ENCODE data around the gene FAM13C. TPM values are rescaled to one million over a fixed set of nuclear protein-coding genes. Genes with fewer than 3 reads are reported as not detected.

Gene FAM13C
- polyA plus RNA-seq, 4 donors, result 1.1 to 3.3 (median 3.0) TPM; not detected in 1

- H3K36me3 ChIP-seq (ENCODE audit: control insufficient read depth in 3 of 3, insufficient read depth in 2 of 3, low read depth in 1 of 3, low read length in 3 of 3), result peaks cover 0 to 2% (median 0%) of the 10 kb centered on the region in 3 donors
- no peak for FAIRE-seq
- H3K9me3 ChIP-seq (ENCODE audit: control insufficient read depth in 2 of 2, insufficient read depth in 1 of 2, low read depth in 1 of 2, low read length in 1 of 2), result no peaks in the 10 kb centered on the region
- no peaks in the 10 kb centered on the region for H3K27me3 ChIP-seq (ENCODE audit: control insufficient read depth in 3 of 3, insufficient read depth in 3 of 3, low read length in 3 of 3)
- 55 to 74% (median 61%) methylated on average over 4 to 5 of the region's 5 CpGs for WGBS, 3 donors
- no peak overlapping the region for H3K27ac ChIP-seq (ENCODE audit: low read depth in 1 of 3, low read length in 2 of 3)
- no peaks in the 10 kb centered on the region for H3K4me1 ChIP-seq (ENCODE audit: control insufficient read depth in 3 of 3, insufficient read depth in 2 of 3, low read depth in 1 of 3, low read length in 2 of 3)
- DNase-seq, result no peak
- no peak overlapping the region for H3K4me3 ChIP-seq (ENCODE audit: low read depth in 1 of 3, low read length in 3 of 3)
These were observed 97.2 kb downstream of the FAM13C start for GRCh38 chr10:59265141-59265540.

GRCh38 chr10:59258890-59259289, 103.5 kb downstream of the FAM13C start:
- WGBS, 3 donors, result 89 to 97% (median 96%) methylated on average over 1 of the region's 1 CpG
- DNase-seq (no peak), FAIRE-seq (no peak)
- no peaks in the 10 kb centered on the region for H3K36me3 ChIP-seq (ENCODE audit: control insufficient read depth in 3 of 3, insufficient read depth in 2 of 3, low read depth in 1 of 3, low read length in 3 of 3)
- no peaks in the 10 kb centered on the region for H3K4me1 ChIP-seq (ENCODE audit: control insufficient read depth in 3 of 3, insufficient read depth in 2 of 3, low read depth in 1 of 3, low read length in 2 of 3)
- no peaks in the 10 kb centered on the region for H3K27me3 ChIP-seq (ENCODE audit: control insufficient read depth in 3 of 3, insufficient read depth in 3 of 3, low read length in 3 of 3)
- no peak overlapping the region for H3K27ac ChIP-seq (ENCODE audit: low read depth in 1 of 3, low read length in 2 of 3)
- H3K9me3 ChIP-seq (ENCODE audit: control insufficient read depth in 2 of 2, insufficient read depth in 1 of 2, low read depth in 1 of 2, low read length in 1 of 2), result no peaks in the 10 kb centered on the region
- H3K4me3 ChIP-seq (ENCODE audit: low read depth in 1 of 3, low read length in 3 of 3), result no peak overlapping the region

GRCh38 chr10:59257224-59257623, 105.1 kb downstream of the FAM13C start:
- Histone ChIP-seq H3K27me3 (ENCODE audit: control insufficient read depth in 3 of 3, insufficient read depth in 3 of 3, low read length in 3 of 3) (no peaks in the 10 kb centered on the region), H3K36me3 (ENCODE audit: control insufficient read depth in 3 of 3, insufficient read depth in 2 of 3, low read depth in 1 of 3, low read length in 3 of 3) (no peaks in the 10 kb centered on the region), H3K4me1 (ENCODE audit: control insufficient read depth in 3 of 3, insufficient read depth in 2 of 3, low read depth in 1 of 3, low read length in 2 of 3) (no peaks in the 10 kb centered on the region), H3K9me3 (ENCODE audit: control insufficient read depth in 2 of 2, insufficient read depth in 1 of 2, low read depth in 1 of 2, low read length in 1 of 2) (no peaks in the 10 kb centered on the region), H3K4me3 (ENCODE audit: low read depth in 1 of 3, low read length in 3 of 3) (no peak overlapping the region), H3K27ac (ENCODE audit: low read depth in 1 of 3, low read length in 2 of 3) (no peak overlapping the region)
- 92 to 100% (median 95%) methylated on average over 1 of the region's 1 CpG for WGBS, 3 donors
- no peak for FAIRE-seq
- DNase-seq, result no peak

- Histone ChIP-seq H3K4me3 (ENCODE audit: low read depth in 1 of 3, low read length in 3 of 3) (no peak overlapping the region), H3K36me3 (ENCODE audit: control insufficient read depth in 3 of 3, insufficient read depth in 2 of 3, low read depth in 1 of 3, low read length in 3 of 3) (peaks cover 0 to 2% (median under 1%) of the 10 kb centered on the region in 3 donors), H3K9me3 (ENCODE audit: control insufficient read depth in 2 of 2, insufficient read depth in 1 of 2, low read depth in 1 of 2, low read length in 1 of 2) (no peaks in the 10 kb centered on the region), H3K4me1 (ENCODE audit: control insufficient read depth in 3 of 3, insufficient read depth in 2 of 3, low read depth in 1 of 3, low read length in 2 of 3) (no peaks in the 10 kb centered on the region), H3K27me3 (ENCODE audit: control insufficient read depth in 3 of 3, insufficient read depth in 3 of 3, low read length in 3 of 3) (no peaks in the 10 kb centered on the region), H3K27ac (ENCODE audit: low read depth in 1 of 3, low read length in 2 of 3) (no peak overlapping the region)
- 96 to 97% (median 97%) methylated on average over 1 of the region's 1 CpG for WGBS, 3 donors
- FAIRE-seq (no peak), DNase-seq (no peak)
These were observed 106.9 kb downstream of the FAM13C start for GRCh38 chr10:59255463-59255862.

GRCh38 chr10:59252491-59252890, 109.9 kb downstream of the FAM13C start:
- FAIRE-seq (no peak), DNase-seq (no peak)
- H3K36me3 ChIP-seq (ENCODE audit: control insufficient read depth in 3 of 3, insufficient read depth in 2 of 3, low read depth in 1 of 3, low read length in 3 of 3), result peaks cover 2 to 3% (median 2%) of the 10 kb centered on the region in 3 donors
- no peak overlapping the region for H3K27ac ChIP-seq (ENCODE audit: low read depth in 1 of 3, low read length in 2 of 3)
- no peak overlapping the region for H3K4me3 ChIP-seq (ENCODE audit: low read depth in 1 of 3, low read length in 3 of 3)
- no peaks in the 10 kb centered on the region for H3K9me3 ChIP-seq (ENCODE audit: control insufficient read depth in 2 of 2, insufficient read depth in 1 of 2, low read depth in 1 of 2, low read length in 1 of 2)
- H3K27me3 ChIP-seq (ENCODE audit: control insufficient read depth in 3 of 3, insufficient read depth in 3 of 3, low read length in 3 of 3), result no peaks in the 10 kb centered on the region
- no peaks in the 10 kb centered on the region for H3K4me1 ChIP-seq (ENCODE audit: control insufficient read depth in 3 of 3, insufficient read depth in 2 of 3, low read depth in 1 of 3, low read length in 2 of 3)

GRCh38 chr10:59245686-59246085, 116.7 kb downstream of the FAM13C start:
- no peak for FAIRE-seq
- no peak for DNase-seq
- Histone ChIP-seq H3K36me3 (ENCODE audit: control insufficient read depth in 3 of 3, insufficient read depth in 2 of 3, low read depth in 1 of 3, low read length in 3 of 3) (peaks cover 3 to 7% (median 5%) of the 10 kb centered on the region in 3 donors), H3K27me3 (ENCODE audit: control insufficient read depth in 3 of 3, insufficient read depth in 3 of 3, low read length in 3 of 3) (no peaks in the 10 kb centered on the region), H3K4me3 (ENCODE audit: low read depth in 1 of 3, low read length in 3 of 3) (no peak overlapping the region), H3K27ac (ENCODE audit: low read depth in 1 of 3, low read length in 2 of 3) (no peak overlapping the region), H3K9me3 (ENCODE audit: control insufficient read depth in 2 of 2, insufficient read depth in 1 of 2, low read depth in 1 of 2, low read length in 1 of 2) (no peaks in the 10 kb centered on the region), H3K4me1 (ENCODE audit: control insufficient read depth in 3 of 3, insufficient read depth in 2 of 3, low read depth in 1 of 3, low read length in 2 of 3) (no peaks in the 10 kb centered on the region)
- 61 to 64% (median 64%) methylated on average over 1 of the region's 1 CpG for WGBS, 3 donors

- H3K27ac ChIP-seq (ENCODE audit: low read depth in 1 of 3, low read length in 2 of 3), result no peak overlapping the region
- no peaks in the 10 kb centered on the region for H3K4me1 ChIP-seq (ENCODE audit: control insufficient read depth in 3 of 3, insufficient read depth in 2 of 3, low read depth in 1 of 3, low read length in 2 of 3)
- no peaks in the 10 kb centered on the region for H3K9me3 ChIP-seq (ENCODE audit: control insufficient read depth in 2 of 2, insufficient read depth in 1 of 2, low read depth in 1 of 2, low read length in 1 of 2)
- DNase-seq (no peak), FAIRE-seq (no peak)
- peaks cover 3 to 7% (median 3%) of the 10 kb centered on the region in 3 donors for H3K36me3 ChIP-seq (ENCODE audit: control insufficient read depth in 3 of 3, insufficient read depth in 2 of 3, low read depth in 1 of 3, low read length in 3 of 3)
- 94 to 95% (median 95%) methylated on average over 1 of the region's 1 CpG for WGBS, 3 donors
- H3K27me3 ChIP-seq (ENCODE audit: control insufficient read depth in 3 of 3, insufficient read depth in 3 of 3, low read length in 3 of 3), result no peaks in the 10 kb centered on the region
- no peak overlapping the region for H3K4me3 ChIP-seq (ENCODE audit: low read depth in 1 of 3, low read length in 3 of 3)
These were observed 117.5 kb downstream of the FAM13C start for GRCh38 chr10:59244871-59245270.

GRCh38 chr10:59243611-59244195, 118.6 kb downstream of the FAM13C start:
- Histone ChIP-seq H3K4me3 (ENCODE audit: low read depth in 1 of 3, low read length in 3 of 3) (no peak overlapping the region), H3K27me3 (ENCODE audit: control insufficient read depth in 3 of 3, insufficient read depth in 3 of 3, low read length in 3 of 3) (no peaks in the 10 kb centered on the region), H3K4me1 (ENCODE audit: control insufficient read depth in 3 of 3, insufficient read depth in 2 of 3, low read depth in 1 of 3, low read length in 2 of 3) (no peaks in the 10 kb centered on the region), H3K9me3 (ENCODE audit: control insufficient read depth in 2 of 2, insufficient read depth in 1 of 2, low read depth in 1 of 2, low read length in 1 of 2) (peaks cover 0 to 6% of the 10 kb centered on the region in 2 donors), H3K36me3 (ENCODE audit: control insufficient read depth in 3 of 3, insufficient read depth in 2 of 3, low read depth in 1 of 3, low read length in 3 of 3) (peaks cover 0 to 7% (median 3%) of the 10 kb centered on the region in 3 donors), H3K27ac (ENCODE audit: low read depth in 1 of 3, low read length in 2 of 3) (no peak overlapping the region)
- no peak for DNase-seq
- WGBS, 3 donors, result 93 to 100% (median 99%) methylated on average over 2 of the region's 2 CpGs
- no peak for FAIRE-seq

- H3K9me3 ChIP-seq (ENCODE audit: control insufficient read depth in 2 of 2, insufficient read depth in 1 of 2, low read depth in 1 of 2, low read length in 1 of 2), result peaks cover 0 to 6% of the 10 kb centered on the region in 2 donors
- H3K4me3 ChIP-seq (ENCODE audit: low read depth in 1 of 3, low read length in 3 of 3), result no peak overlapping the region
- no peaks in the 10 kb centered on the region for H3K27me3 ChIP-seq (ENCODE audit: control insufficient read depth in 3 of 3, insufficient read depth in 3 of 3, low read length in 3 of 3)
- H3K36me3 ChIP-seq (ENCODE audit: control insufficient read depth in 3 of 3, insufficient read depth in 2 of 3, low read depth in 1 of 3, low read length in 3 of 3), result peaks cover 0 to 7% (median 3%) of the 10 kb centered on the region in 3 donors
- DNase-seq (no peak), FAIRE-seq (no peak)
- WGBS, 3 donors, result 92 to 97% (median 95%) methylated on average over 3 of the region's 3 CpGs
- H3K4me1 ChIP-seq (ENCODE audit: control insufficient read depth in 3 of 3, insufficient read depth in 2 of 3, low read depth in 1 of 3, low read length in 2 of 3), result no peaks in the 10 kb centered on the region
- H3K27ac ChIP-seq (ENCODE audit: low read depth in 1 of 3, low read length in 2 of 3), result no peak overlapping the region
These were observed 119.4 kb downstream of the FAM13C start for GRCh38 chr10:59242991-59243390.

Measured in small intestine (tissue), 7 donors.